ENCODE measurements around the gene ENKUR.

ENKUR gene, protein sequence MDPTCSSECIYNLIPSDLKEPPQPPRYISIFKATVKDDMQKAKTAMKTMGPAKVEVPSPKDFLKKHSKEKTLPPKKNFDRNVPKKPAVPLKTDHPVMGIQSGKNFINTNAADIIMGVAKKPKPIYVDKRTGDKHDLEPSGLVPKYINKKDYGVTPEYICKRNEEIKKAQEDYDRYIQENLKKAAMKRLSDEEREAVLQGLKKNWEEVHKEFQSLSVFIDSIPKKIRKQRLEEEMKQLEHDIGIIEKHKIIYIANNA

DNA sequence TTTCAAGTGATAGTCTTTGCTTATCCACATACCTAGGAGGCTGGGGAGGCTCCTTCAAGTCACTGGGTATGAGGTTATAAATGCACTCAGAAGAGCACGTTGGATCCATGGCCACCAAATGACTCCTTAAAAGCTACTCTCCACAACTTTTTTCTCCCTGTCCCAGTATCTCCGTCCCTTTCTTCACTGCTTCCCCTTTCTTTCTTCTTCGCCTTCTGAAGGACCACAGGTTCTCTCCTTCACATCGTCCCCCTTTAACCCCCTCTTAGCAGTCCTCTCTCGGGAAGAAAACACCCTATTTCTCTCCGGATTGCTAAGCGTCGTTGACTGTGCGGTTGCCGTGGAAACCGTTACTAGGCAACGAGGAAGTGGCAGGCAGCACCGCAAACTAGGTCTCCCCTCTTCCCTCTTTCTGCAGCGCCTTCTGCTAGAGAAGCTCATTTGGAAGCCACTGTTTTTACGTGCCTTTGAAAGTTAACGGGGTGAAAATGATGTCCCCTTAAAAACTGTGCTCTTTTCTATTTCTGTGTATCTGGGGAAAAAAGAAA, at the start of gene ENKUR:
Gene ENKUR (minus strand): TSS at position 331 of the 548 bp plus-strand sequence. CDS start 222 bp downstream, at position 109.
- Histone ChIP-seq H2AFZ (ENCODE audit: low read depth) (peak within 1 kb of the TSS; percentile 85), H3K4me2 (peak within 1 kb of the TSS; percentile 69), H4K20me1 (ENCODE audit: insufficient read depth) (no peaks in the 10 kb centered on the region), H3K36me3 (ENCODE audit: insufficient read depth) (no peaks in the 10 kb centered on the region), H3K27ac (peak within 1 kb of the TSS; percentile 98), H3K79me2 (ENCODE audit: insufficient read depth, low read depth) (no peaks in the 10 kb centered on the region; the same call in 1 of the 2 replicates), H3K4me3 (IDR thresholded peaks at IDR 0.05; ENCODE audit: insufficient read depth, low read depth, low read length) (peak within 1 kb of the TSS; percentile 56), H3K9ac (peak within 1 kb of the TSS; percentile 96), H3K4me1 (ENCODE audit: low read depth, poor library complexity, severe bottlenecking) (peaks cover 18% of the 10 kb centered on the region), H3K27me3 (ENCODE audit: insufficient read depth, low read depth) (no peaks in the 10 kb centered on the region)
- TF ChIP-seq, protein P1, sequence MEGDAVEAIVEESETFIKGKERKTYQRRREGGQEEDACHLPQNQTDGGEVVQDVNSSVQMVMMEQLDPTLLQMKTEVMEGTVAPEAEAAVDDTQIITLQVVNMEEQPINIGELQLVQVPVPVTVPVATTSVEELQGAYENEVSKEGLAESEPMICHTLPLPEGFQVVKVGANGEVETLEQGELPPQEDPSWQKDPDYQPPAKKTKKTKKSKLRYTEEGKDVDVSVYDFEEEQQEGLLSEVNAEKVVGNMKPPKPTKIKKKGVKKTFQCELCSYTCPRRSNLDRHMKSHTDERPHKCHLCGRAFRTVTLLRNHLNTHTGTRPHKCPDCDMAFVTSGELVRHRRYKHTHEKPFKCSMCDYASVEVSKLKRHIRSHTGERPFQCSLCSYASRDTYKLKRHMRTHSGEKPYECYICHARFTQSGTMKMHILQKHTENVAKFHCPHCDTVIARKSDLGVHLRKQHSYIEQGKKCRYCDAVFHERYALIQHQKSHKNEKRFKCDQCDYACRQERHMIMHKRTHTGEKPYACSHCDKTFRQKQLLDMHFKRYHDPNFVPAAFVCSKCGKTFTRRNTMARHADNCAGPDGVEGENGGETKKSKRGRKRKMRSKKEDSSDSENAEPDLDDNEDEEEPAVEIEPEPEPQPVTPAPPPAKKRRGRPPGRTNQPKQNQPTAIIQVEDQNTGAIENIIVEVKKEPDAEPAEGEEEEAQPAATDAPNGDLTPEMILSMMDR (conservative IDR thresholded peaks at IDR 0.05; ENCODE audit: low read depth, low read length) = no peak

DNA sequence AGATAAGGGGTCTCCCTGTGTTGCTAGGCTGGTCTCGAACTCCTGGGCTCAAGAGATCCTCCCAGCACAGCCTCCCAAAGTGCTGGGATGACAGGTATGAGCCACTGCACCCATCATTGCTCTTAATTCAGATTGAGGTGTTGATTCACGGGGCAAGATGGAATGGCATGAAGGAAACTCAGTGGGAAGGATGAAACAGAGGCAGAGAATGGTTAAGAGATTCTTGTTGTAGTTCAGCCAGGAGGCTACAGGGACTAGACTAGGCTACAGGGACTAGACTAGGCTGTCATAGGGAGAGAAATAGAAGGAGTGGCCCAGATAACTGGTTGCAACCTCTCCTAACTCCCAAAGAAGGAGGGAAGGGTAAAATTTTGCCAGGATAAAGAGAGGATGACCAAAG, 48.4 kb upstream of the ENKUR start:
- Histone ChIP-seq H3K9ac (no peak overlapping the region), H3K27ac (no peak overlapping the region)

DNA sequence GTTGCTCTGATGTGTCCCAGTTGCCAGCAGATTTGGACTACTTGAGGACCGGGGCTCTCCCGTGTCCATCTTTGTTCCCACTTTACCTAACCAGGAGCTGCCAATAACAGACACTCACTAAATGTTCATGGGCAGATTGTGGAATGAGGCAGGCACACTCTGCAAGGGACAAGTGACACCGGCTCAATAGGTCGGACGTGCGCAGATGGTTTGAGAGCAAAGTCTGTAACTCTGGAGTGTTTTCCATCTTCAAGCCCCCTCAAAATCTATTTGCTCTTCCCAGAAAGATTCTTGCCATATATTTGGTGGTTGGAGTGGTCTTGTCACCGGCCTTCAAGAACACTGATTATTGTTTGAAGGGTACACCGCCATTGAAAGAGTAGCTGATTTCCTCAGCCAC, 47.7 kb upstream of the ENKUR start:
- Histone ChIP-seq H3K27me3 (ENCODE audit: insufficient read depth, low read depth) (no peaks in the 10 kb centered on the region), H3K27ac (no peak overlapping the region), H3K36me3 (ENCODE audit: insufficient read depth) (no peaks in the 10 kb centered on the region), H3K4me3 (IDR thresholded peaks at IDR 0.05; ENCODE audit: insufficient read depth, low read depth, low read length) (no peak overlapping the region), H2AFZ (ENCODE audit: low read depth) (no peak overlapping the region), H3K4me1 (ENCODE audit: low read depth, poor library complexity, severe bottlenecking) (no peaks in the 10 kb centered on the region), H3K9ac (no peak overlapping the region), H3K4me2 (no peak overlapping the region), H4K20me1 (ENCODE audit: insufficient read depth) (no peaks in the 10 kb centered on the region), H3K79me2 (ENCODE audit: insufficient read depth, low read depth) (no peaks in the 10 kb centered on the region)
- TF ChIP-seq, protein P1 (conservative IDR thresholded peaks at IDR 0.05; ENCODE audit: low read depth, low read length) = no peak

More for the DNA sequence above, 48.4 kb upstream of the ENKUR start:
- Histone ChIP-seq H3K4me2 (no peak overlapping the region), H3K36me3 (ENCODE audit: insufficient read depth) (no peaks in the 10 kb centered on the region), H3K79me2 (ENCODE audit: insufficient read depth, low read depth) (no peaks in the 10 kb centered on the region), H4K20me1 (ENCODE audit: insufficient read depth) (no peaks in the 10 kb centered on the region), H3K4me3 (IDR thresholded peaks at IDR 0.05; ENCODE audit: insufficient read depth, low read depth, low read length) (no peak overlapping the region), H3K27me3 (ENCODE audit: insufficient read depth, low read depth) (no peaks in the 10 kb centered on the region), H3K4me1 (ENCODE audit: low read depth, poor library complexity, severe bottlenecking) (no peaks in the 10 kb centered on the region), H2AFZ (ENCODE audit: low read depth) (no peak overlapping the region)
- TF ChIP-seq, protein P1 (conservative IDR thresholded peaks at IDR 0.05; ENCODE audit: low read depth, low read length) = no peak

DNA sequence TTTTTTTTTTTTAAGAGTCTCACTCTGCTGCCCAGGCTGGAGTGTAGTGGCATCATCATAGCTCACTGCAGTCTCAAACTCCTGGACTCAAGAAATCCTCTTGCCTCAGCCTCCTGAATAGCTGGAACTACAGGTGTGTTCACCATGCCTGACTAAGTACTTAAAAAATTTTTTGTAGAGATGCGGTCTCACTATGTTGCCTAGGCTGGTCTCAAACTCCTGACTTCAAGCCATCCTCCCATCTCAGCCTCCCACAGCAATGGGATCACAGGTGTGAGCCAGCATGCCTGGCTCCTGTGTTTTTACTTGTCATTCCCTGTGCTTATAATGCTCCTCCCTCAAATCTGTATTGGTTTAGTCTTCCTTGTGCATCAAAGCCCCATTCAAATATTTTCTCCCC, 47.2 kb upstream of the ENKUR start:
- Histone ChIP-seq H3K4me1 (ENCODE audit: low read depth, poor library complexity, severe bottlenecking) (no peaks in the 10 kb centered on the region), H2AFZ (ENCODE audit: low read depth) (no peak overlapping the region), H3K27me3 (ENCODE audit: insufficient read depth, low read depth) (no peaks in the 10 kb centered on the region), H3K36me3 (ENCODE audit: insufficient read depth) (no peaks in the 10 kb centered on the region), H3K9ac (no peak overlapping the region), H3K4me3 (IDR thresholded peaks at IDR 0.05; ENCODE audit: insufficient read depth, low read depth, low read length) (no peak overlapping the region), H3K27ac (no peak overlapping the region), H4K20me1 (ENCODE audit: insufficient read depth) (no peaks in the 10 kb centered on the region), H3K79me2 (ENCODE audit: insufficient read depth, low read depth) (no peaks in the 10 kb centered on the region), H3K4me2 (no peak overlapping the region)
- TF ChIP-seq, protein P1 (conservative IDR thresholded peaks at IDR 0.05; ENCODE audit: low read depth, low read length) = no peak

Measured in KMS-11 (cell line).